Astrocyte (in vitro differentiated cells and primary cell): Measurements from ENCODE around the gene DIAPH2.

Experiments
- CTCF ChIP-seq: IDR thresholded peaks from 2 replicates; pipeline ENCODE4 v1.5.1; 2011; ENCODE audit warnings: low read depth, mild to moderate bottlenecking, inconsistent platforms, low read length, moderate library complexity; ENCODE audit not compliant: insufficient read depth
- EZH2 ChIP-seq: IDR thresholded peaks from 2 replicates; pipeline ENCODE4 v1.6.1; 2012; ENCODE audit warnings: mild to moderate bottlenecking, low read length, inconsistent platforms; ENCODE audit not compliant: insufficient read depth

- no peak for TF ChIP-seq CTCF
- no peak for TF ChIP-seq EZH2
These were observed 389.8 kb downstream of the DIAPH2 start for GRCh38 chrX:97074400-97074799.
